HG03280 (cell line): ENCODE measurements around the gene EIF3L.

Experiments used
- ATAC-seq: cut with Tn5 transposase; IDR thresholded peaks from one replicate; pipeline ENCODE4 v1.9.1; 2021; ENCODE audit warnings: mild to moderate bottlenecking, moderate library complexity; ENCODE audit not compliant: unreplicated experiment

The EIF3L gene

GRCh38 chr22:37850801-37851200, 1.6 kb downstream of the EIF3L start:
- no peak for ATAC-seq

DNA sequence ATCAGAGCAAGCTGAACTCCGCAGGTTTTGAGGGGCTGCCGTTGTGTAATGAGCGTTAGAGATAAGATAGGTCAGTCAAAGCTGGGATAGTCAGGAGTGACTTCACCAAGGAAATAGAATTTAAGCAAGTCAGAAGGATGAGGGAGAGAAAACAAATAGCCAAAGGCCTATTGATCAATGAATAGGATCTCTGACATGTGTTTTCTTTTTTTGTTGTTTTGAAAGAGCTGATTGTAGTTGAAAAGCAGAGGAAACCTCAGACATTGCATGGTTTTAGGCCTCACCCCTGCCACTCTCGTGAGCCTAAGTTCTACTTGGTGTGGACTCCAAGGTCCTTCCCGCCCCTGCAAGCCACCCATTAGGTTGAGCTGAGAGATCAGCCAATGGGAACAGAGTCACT, 3.2 kb downstream of the EIF3L start:
- no peak for ATAC-seq

DNA sequence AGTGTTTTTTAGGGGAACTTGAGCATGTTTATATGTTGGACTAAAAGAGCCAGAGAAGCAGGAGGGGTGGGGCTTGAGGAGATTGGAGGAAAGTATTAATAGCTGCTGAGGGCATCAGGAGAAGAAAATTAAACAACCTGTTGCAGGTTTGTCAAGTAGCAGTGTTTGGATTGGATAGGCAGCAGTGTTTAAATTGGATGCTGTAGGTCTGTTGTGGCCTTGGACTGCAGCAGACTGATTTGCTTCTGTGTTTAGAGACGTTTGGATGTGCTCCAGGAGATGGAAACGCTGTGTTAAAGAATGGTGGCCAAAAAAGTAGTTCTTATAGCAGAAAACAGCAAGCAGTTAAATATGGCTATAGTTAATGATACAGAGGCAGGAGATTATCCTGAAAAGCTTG, 5.7 kb downstream of the EIF3L start:
- no peak for ATAC-seq

- ATAC-seq = no peak
Measured at GRCh38 chr22:37855462-37855861, 6.2 kb downstream of the EIF3L start.

DNA sequence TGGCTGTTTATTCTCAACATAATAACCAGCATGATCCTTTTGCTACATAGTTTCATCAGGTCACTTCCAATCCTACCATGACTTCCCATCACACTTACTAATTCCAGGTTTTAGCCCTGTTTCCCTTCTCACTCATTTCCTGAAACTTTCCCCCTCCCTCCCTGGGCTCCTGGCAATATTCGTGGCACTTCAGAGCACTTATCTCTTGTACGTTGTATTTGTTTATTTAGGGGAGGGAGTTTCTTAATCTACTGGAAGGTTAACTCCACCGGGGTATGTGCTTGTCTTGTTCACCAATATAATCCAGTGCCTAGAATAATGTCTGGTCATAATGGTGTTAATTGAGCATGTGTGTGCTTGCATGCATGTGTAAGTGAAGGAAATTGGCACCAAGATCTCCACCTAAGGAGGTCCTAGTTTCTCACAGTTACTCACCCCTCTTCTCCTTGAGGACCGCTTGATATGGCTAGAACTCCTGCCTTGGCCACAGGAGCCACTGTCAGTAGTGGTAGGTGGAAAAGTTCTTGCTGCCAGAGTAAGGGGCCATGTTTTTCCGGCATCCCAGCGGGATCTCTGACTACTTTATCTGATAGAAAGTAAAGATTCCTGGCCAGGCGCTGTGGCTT, 11.7 kb downstream of the EIF3L start:
- ATAC-seq = no peak

- no peak for ATAC-seq
Measured at GRCh38 chr22:37862570-37863325, 13.5 kb downstream of the EIF3L start.

DNA sequence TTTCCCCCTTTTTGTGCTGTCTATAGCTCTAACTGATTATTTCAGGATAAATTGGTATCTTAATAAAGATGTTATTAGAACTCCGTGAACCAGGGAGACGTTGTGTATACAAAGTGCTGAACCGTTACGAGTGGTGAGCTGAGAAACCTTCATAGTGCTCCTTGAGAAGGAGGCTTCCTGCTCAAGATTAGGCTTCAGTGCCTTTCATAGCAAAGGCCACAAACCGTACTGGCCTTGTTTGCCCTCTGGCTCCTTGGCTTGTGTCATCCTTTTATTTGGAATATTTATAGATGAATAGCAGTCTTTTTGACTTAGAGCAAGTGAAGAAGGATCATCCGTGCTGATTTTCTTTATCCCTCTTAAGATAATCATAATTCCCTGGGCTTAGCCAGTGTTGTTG, 16.3 kb downstream of the EIF3L start:
- ATAC-seq = no peak

DNA sequence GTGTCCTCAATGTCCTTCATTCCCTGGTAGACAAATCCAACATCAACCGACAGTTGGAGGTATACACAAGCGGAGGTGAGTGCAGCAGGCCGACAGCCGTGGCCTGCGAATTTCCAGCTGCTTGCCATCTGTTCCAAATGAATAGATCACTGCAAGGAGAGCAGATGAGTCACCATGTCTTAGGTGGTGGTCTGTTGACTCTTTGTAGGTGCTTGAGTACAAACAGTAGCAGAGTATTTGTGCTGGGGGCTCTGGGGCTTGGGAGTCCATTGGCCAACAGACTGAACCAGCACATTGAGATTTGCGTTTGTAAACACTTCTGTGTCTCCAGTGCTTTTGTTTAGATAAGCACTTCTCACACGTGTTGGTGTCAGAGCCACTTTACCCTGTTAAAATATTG, 21.1 kb downstream of the EIF3L start:
- ATAC-seq = no peak

- no peak for ATAC-seq
Measured at GRCh38 chr22:37880668-37881440, 31.6 kb downstream of the EIF3L start.

GRCh38 chr22:37884420-37884819, 35.2 kb downstream of the EIF3L start:
- ATAC-seq = no peak

DNA sequence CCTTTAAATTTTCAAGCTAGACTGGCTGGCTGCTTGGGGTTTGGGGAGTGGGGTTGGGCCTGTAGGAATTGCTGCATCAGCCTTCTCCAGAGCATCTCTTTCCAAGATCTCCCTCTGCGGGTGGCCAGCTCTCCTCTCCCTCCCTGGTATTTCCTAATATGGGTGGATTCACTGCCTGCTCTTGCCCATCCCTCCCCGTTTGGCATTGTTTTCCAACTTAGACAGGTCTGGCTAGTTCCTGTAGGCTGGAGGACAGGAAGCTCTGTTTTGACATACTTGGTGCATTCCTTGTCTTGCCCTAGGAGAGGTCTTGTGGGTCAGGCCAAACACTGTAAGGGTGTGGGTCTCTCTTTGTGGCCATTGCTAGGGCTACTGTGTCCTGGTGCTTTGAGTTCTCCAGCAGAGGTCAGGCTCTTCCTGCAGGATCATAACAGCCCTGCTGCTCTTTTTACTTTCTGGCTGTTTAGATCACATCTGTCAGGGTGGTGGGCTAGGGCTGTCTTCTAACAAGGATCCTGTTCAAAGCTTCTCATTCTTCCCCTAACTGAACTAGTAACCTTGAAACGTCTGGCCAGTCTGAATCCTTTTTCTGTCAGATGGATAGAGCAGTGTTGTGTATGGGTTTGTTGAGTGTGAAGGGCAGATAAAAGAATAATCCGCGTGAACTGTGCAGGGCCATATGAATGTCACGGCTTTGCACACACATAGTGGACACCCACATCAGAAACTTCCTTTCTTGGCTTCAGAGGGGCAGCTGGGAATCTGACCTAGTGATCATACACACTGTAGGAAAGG, 38.6 kb downstream of the EIF3L start:
- ATAC-seq = no peak

DNA sequence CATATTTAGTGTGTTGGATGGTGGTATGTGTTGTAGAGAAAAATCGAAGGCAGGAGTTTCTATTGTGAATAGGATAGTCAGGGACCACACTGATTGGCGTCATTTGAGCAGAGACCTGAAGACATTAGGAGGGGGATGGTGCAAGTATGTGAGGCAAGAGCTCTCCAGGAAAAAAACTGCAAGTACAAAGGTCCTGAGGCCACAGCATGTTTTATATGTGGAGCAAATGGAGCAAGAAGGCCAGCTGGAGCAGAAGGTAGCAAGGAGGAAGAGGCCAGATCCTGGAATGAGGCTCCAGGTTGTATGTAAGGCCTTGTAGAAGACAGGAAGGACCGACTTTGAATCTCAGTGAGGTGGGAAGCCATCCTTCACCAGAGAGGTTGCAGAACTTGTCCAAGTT, 42.7 kb downstream of the EIF3L start:
- no peak for ATAC-seq

DNA sequence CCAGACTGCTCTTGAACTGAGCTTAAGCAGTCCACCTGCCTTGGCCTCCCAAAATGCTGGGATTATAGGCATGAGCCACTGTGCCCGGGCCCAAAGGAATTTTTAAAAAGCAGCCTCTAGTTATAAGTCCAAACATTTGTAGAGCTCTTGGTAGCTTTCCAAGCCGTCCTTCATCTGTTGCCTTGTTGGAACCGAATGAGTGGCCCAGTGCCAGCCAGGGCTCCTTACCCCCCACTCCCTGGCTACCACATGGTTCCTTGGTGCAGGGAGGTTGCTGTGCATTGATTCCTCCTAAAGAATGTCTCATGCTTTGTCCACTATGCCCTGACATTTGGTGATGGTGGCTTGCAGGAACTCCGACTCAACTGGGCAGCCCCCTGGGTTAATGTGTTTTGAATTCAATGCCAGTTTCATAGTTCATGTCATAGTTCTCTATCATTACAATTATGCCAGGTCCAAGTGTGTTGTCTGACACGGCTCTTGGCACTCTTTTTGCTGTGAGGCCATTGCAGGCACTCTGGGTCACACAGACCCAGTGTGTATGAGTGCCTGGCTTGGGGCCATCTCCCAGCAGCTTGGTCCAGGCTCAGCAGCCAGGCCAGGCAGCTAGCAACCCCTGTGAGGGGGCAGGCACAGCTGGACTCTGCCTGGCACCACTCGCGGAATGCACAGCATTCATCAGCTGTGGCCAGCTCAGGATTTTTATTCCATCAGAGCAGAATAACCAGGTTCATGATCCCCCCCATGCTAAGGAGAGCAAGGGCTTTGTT, 43.5 kb downstream of the EIF3L start:
- no peak for ATAC-seq

DNA sequence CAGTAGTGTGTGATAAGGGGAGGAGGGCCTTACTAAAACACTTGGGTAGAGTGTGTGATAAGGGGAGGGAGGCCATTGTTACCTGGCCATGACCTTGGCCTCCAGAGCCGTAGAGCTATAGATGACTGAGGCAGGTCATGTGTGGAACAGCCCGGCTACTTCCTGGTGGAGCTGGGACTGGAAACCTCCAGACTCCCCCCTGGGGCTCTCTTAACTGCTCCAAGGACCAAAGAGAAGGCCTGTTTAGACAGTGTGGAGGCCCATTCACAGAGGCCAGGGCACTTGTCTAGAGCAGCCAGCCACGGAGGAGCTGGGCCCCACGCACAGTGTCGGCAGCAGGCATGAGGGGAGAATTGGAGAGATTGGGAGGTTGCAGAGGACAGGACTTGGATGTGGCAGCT, 44.4 kb downstream of the EIF3L start:
- ATAC-seq = no peak

GRCh38 chr22:37894939-37895670, 45.9 kb downstream of the EIF3L start:
- ATAC-seq = no peak

- ATAC-seq = peak; percentile 52
Measured at GRCh38 chr22:37896181-37896592, 47.0 kb downstream of the EIF3L start.

DNA sequence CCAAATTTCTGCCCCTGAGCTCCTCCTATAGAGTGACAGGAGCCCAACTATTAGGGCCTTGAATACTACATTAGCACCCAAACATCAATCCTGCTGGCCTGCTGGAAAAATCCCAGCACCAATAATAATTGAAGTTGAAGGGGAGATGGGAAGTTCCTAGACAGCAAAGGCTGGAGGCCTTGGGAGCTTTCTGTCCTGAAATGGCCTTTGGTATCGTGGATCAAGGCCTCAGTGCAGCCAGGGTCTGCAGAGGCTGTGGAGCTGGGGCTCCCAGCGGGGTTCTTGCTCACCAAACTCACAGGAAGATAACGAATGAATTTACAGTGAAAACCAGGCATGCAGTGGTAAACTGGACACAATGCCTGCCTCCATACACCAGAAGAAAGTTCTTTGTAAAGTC, 47.7 kb downstream of the EIF3L start:
- no peak for ATAC-seq

GRCh38 chr22:37897807-37898206, 48.6 kb downstream of the EIF3L start:
- no peak for ATAC-seq

- no peak for ATAC-seq
Measured at GRCh38 chr22:37898441-37899181, 49.4 kb downstream of the EIF3L start.
